ENCODE data around the gene CDC23.

Gene CDC23

GRCh38 chr5:138230261-138230660, 17.1 kb upstream of the CDC23 start:
- CTCF ChIA-PET = interaction anchor here (0.5 to 1.8 kb wide), 7 partner anchors 9 to 307 kb away, joined by 3 to 5 read pairs (median 3); partner anchors contain the start of gene KDM3B
- TF ChIP-seq ZNF521 (tag by site-specific recombination; IDR thresholded peaks at IDR 0.05) (no peak), ZNF426 (tag by site-specific recombination; IDR thresholded peaks at IDR 0.05) (no peak), ZBTB49 (tag by site-specific recombination; IDR thresholded peaks at IDR 0.05; ENCODE audit: low read depth) (no peak), SP7 (tag by site-specific recombination; IDR thresholded peaks at IDR 0.05) (0 out of 2 replicates have a peak, but pooled peaks have one; percentile 63), OSR2 (tag by site-specific recombination; IDR thresholded peaks at IDR 0.05) (peak; percentile 97), ZNF394 (tag by site-specific recombination; IDR thresholded peaks at IDR 0.05; ENCODE audit: borderline replicate concordance) (no peak), ZNF792 (tag by site-specific recombination; IDR thresholded peaks at IDR 0.05) (no peak), ZNF488 (tag by site-specific recombination; IDR thresholded peaks at IDR 0.05) (no peak), ZNF280C (tag by site-specific recombination; IDR thresholded peaks at IDR 0.05) (no peak), ZNF148 (tag by site-specific recombination; IDR thresholded peaks at IDR 0.05; ENCODE audit: borderline replicate concordance) (no peak), ZNF776 (tag by site-specific recombination; IDR thresholded peaks at IDR 0.05; ENCODE audit: borderline replicate concordance) (no peak), ZNF354C (tag by site-specific recombination; IDR thresholded peaks at IDR 0.05; ENCODE audit: borderline replicate concordance, low read depth) (no peak), ZNF112 (tag by site-specific recombination; IDR thresholded peaks at IDR 0.05) (no peak), ZNF248 (tag by site-specific recombination; IDR thresholded peaks at IDR 0.05) (no peak), KLF9 (tag by site-specific recombination; IDR thresholded peaks at IDR 0.05; ENCODE audit: low read depth) (no peak), ZNF549 (tag by site-specific recombination; IDR thresholded peaks at IDR 0.05) (no peak), ZNF510 (tag by site-specific recombination; IDR thresholded peaks at IDR 0.05; ENCODE audit: insufficient replicate concordance) (no peak), ZNF211 (tag by site-specific recombination; IDR thresholded peaks at IDR 0.05; ENCODE audit: low read depth) (no peak), HOXC10 (CRISPR knock-in tag; IDR thresholded peaks at IDR 0.05) (no peak), ZFHX2 (tag by site-specific recombination; conservative IDR thresholded peaks at IDR 0.05) (no peak), ELK4 (IDR thresholded peaks at IDR 0.05; ENCODE audit: borderline replicate concordance, low read depth, low read length) (no peak), SP2 (tag by site-specific recombination; IDR thresholded peaks at IDR 0.05) (no peak), ZNF777 (tag by site-specific recombination; IDR thresholded peaks at IDR 0.05; ENCODE audit: borderline replicate concordance) (no peak), ZNF571 (tag by site-specific recombination; IDR thresholded peaks at IDR 0.05) (no peak), ZNF341 (tag by site-specific recombination; IDR thresholded peaks at IDR 0.05; ENCODE audit: low read depth) (no peak; the same call in 1 of the 2 replicates), ZNF626 (tag by site-specific recombination; IDR thresholded peaks at IDR 0.05) (no peak), ZNF26 (tag by site-specific recombination; IDR thresholded peaks at IDR 0.05) (no peak), ZNF544 (tag by site-specific recombination; IDR thresholded peaks at IDR 0.05) (no peak)

More at GRCh38 chr5:138230261-138230660, 17.1 kb upstream of the CDC23 start:
- no peak overlapping the region for H3K4me3 ChIP-seq (ENCODE audit: low read depth, low read length)
- H3K27ac ChIP-seq (ENCODE audit: extremely low read depth, low read depth, low read length) = no peak overlapping the region
- peaks cover 18% of the 10 kb centered on the region for H3K4me1 ChIP-seq (ENCODE audit: control insufficient read depth, insufficient read depth, low read length)
- H3K36me3 ChIP-seq (ENCODE audit: control insufficient read depth in 2 of 2, insufficient read depth in 1 of 2, low read length in 2 of 2) = no peaks in the 10 kb centered on the region
- no peaks in the 10 kb centered on the region for H3K9me3 ChIP-seq (ENCODE audit: control insufficient read depth, insufficient read depth, low read depth, low read length)
- POLR2A ChIA-PET = interaction anchor here (0.5 to 1.6 kb wide), 4 partner anchors 11 to 101 kb away, joined by 3 to 11 read pairs (median 3); partner anchors contain the start of gene CDC23

Measured in HEK293 (cell line).